Measurements from ENCODE around the gene MGAT4C.
A peak's percentile ranks its signal among the peaks of the same experiment; 100 is the strongest.

The MGAT4C gene

DNA sequence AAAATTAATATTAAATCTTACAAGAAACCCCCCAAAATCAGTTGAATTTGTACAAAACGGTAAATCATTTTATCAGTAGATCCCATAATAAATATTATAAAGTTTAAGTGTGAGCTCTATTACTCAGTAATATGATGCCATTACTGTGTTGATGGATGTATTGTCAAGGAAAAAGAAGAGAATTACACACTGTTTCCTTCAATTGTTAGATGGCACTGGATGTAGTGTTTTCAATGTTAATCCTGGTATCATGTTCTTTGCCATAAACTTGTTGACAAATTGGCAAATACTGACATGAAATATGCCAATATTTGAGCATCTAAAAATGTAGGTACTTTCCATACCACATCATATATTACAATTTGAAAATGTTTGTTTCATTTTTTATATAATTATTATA is 280.5 kb downstream of the MGAT4C start:
- DNase-seq (ENCODE audit: low read depth) = no peak
- no peak overlapping the region for H3K4me3 ChIP-seq (replicated peaks; ENCODE audit: low read depth, low read length)
- TF ChIP-seq, protein P1, sequence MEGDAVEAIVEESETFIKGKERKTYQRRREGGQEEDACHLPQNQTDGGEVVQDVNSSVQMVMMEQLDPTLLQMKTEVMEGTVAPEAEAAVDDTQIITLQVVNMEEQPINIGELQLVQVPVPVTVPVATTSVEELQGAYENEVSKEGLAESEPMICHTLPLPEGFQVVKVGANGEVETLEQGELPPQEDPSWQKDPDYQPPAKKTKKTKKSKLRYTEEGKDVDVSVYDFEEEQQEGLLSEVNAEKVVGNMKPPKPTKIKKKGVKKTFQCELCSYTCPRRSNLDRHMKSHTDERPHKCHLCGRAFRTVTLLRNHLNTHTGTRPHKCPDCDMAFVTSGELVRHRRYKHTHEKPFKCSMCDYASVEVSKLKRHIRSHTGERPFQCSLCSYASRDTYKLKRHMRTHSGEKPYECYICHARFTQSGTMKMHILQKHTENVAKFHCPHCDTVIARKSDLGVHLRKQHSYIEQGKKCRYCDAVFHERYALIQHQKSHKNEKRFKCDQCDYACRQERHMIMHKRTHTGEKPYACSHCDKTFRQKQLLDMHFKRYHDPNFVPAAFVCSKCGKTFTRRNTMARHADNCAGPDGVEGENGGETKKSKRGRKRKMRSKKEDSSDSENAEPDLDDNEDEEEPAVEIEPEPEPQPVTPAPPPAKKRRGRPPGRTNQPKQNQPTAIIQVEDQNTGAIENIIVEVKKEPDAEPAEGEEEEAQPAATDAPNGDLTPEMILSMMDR (IDR thresholded peaks at IDR 0.05; ENCODE audit: low read length, missing control alignments) = no peak

DNA sequence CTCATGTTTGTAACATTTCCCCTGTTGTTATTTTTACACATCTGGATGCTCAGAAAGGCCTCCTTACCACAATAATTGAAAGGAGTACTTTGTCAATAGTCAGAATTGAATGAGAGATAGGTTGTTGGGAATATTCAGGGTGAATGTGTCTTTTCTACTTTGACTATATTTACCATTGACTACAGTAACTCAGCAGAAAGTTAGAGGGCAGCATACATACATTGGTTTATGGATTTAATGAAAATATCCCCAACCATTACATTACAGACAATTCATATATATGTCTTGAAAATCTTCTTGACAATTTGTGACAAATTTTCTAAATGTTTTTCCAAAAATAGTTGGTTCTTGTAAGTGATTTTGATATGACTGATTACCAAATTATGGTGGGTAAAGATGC is 284.4 kb downstream of the MGAT4C start:
- DNase-seq (ENCODE audit: low read depth) = no peak
- TF ChIP-seq, protein P1 (IDR thresholded peaks at IDR 0.05; ENCODE audit: low read length, missing control alignments) = no peak

DNA sequence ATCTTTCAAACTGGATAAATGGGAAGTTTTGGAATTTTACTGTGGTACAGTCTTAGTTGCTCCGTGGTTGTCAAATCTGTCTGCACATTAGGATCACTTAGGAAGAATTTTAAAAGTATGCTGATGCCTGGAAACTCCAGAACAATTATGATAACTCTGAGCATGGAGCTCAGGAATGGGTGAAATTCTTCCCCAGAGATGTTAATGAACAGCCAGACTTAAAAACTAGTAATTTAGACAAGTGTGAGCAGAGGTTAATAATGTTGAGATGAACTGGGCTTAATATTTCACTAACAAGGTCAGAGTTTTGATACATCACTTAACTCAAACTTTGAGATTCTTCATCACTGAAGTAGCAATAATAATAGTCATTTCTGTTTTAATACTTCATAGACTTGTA is 287.6 kb downstream of the MGAT4C start:
- TF ChIP-seq, protein P1 (IDR thresholded peaks at IDR 0.05; ENCODE audit: low read length, missing control alignments) = no peak
- no peak for DNase-seq (ENCODE audit: low read depth)

More for the DNA sequence above, 284.4 kb downstream of the MGAT4C start:
- no peak overlapping the region for H3K4me3 ChIP-seq (replicated peaks; ENCODE audit: low read depth, low read length)

DNA sequence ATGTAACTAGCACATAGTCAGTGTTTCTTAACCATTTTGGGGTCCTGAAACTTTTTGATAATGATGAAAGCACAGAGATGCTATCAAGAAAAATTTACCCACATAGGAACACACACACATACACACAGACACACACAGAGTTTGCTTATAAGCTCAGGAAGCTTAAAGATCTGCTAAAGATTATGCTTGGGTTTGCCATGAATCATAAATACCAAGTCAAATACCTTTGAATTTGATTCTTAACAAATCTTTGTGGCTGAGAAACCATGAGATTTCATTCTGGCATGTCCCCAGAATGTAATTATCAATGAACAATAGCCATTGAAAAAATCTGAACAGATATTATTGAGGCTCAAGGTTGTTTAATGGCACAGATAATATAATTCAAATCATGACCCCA is 292.9 kb downstream of the MGAT4C start:
- TF ChIP-seq, protein P1 (IDR thresholded peaks at IDR 0.05; ENCODE audit: low read length, missing control alignments) = no peak
- no peak overlapping the region for H3K4me3 ChIP-seq (replicated peaks; ENCODE audit: low read depth, low read length)
- DNase-seq (ENCODE audit: low read depth) = peak; percentile 7

More for the DNA sequence above, 287.6 kb downstream of the MGAT4C start:
- no peak overlapping the region for H3K4me3 ChIP-seq (replicated peaks; ENCODE audit: low read depth, low read length)

DNA sequence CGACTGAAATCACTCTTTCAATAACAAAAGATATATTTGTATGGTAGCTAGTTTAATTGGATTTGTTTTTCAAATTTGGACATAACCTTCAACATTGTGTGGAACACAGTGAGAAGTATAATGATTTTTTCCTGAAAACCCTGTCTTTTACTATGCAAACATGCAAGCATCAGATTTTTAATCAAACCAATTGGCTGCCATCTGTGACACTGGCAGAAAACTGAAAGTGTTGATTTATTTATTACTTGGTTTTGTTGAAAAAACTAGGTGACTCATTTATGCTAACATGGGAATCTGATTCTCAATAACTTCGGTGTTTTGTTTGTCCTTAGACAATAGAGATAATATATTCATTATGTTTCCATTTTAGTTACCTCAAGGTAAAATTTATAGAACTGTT is 300.1 kb downstream of the MGAT4C start:
- TF ChIP-seq, protein P1 (IDR thresholded peaks at IDR 0.05; ENCODE audit: low read length, missing control alignments) = no peak
- no peak overlapping the region for H3K4me3 ChIP-seq (replicated peaks; ENCODE audit: low read depth, low read length)
- no peak for DNase-seq (ENCODE audit: low read depth)

DNA sequence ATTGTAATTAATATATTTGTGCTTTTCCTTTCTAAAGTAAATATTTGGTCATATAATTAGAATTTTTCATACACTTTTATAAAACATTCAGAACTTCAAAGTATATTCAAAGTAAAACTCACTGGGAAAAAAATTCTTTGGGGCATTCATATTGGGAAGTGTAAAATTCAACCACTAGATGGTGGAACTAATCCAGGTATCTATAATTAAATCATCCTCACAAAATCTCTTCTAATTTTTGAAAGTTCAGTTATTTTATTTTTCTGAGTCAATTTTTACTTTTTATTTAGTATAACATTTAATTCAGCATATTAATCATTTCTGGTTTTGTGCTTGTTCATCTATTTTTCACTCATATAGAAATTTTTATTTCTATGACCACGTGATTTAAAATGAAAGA is 301.1 kb downstream of the MGAT4C start:
- H3K4me3 ChIP-seq (replicated peaks; ENCODE audit: low read depth, low read length) = no peak overlapping the region
- TF ChIP-seq, protein P1 (IDR thresholded peaks at IDR 0.05; ENCODE audit: low read length, missing control alignments) = peak; percentile 41
- DNase-seq (ENCODE audit: low read depth) = peak; percentile 45

DNA sequence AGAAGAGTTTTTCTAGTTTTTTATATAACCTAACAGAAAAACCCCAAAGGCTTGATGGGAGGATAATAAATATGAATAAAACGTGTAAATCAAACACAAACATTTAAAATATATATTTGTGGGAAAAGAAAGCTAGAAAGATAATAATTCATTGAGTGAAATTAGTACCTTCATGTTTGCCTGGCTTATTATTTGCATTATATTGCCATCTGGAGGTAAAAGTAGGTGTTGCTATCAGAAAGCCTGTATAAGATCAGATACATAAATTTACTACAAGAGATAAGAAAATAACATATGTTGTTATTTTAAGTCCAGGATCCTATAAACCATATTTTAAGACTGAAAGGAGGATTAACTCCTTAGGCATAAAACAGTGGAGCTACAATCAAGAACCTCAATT is 304.4 kb downstream of the MGAT4C start:
- H3K4me3 ChIP-seq (replicated peaks; ENCODE audit: low read depth, low read length) = no peak overlapping the region
- TF ChIP-seq, protein P1 (IDR thresholded peaks at IDR 0.05; ENCODE audit: low read length, missing control alignments) = peak; percentile 57
- DNase-seq (ENCODE audit: low read depth) = peak; percentile 45

All from fibroblast of pulmonary artery (primary cell).